ENCODE data around the gene SLCO4C1.

- TF ChIP-seq POLR2A (IDR thresholded peaks at IDR 0.05) (no peak), CTCF (IDR thresholded peaks at IDR 0.05) (no peak)
Observed at GRCh38 chr5:102262688-102263087, 33.4 kb downstream of the SLCO4C1 start.
